Right lung (tissue), 5 donors: ENCODE results near the gene FIGNL1. TPM values are rescaled to one million over a fixed set of nuclear protein-coding genes. Genes with fewer than 3 reads are reported as not detected.

Experiments
- DNase-seq, 2 donors: peaks; one replicate each; pipeline ENCODE4 v3.0.0-alpha.2; 2013
- polyA plus RNA-seq, 5 donors: library from polyadenylated mRNA; unstranded; fragments of 120-200 nt; gene quantifications; one replicate each; pipeline versions ENCODE4 v1.2.1 to v1.2.3, GENCODE V29; 2013; ENCODE audit warnings: inconsistent platforms in 1 of 5, low replicate concordance in 1 of 5; ENCODE audit not compliant: insufficient read length in 5 of 5, insufficient read depth in 1 of 5

FIGNL1 gene
- polyA plus RNA-seq, 5 donors = 20.1 to 50.0 (median 37.7) TPM

GRCh38 chr7:50399635-50400034 lies 50.5 kb downstream of the FIGNL1 start:
- no peak for DNase-seq

DNA sequence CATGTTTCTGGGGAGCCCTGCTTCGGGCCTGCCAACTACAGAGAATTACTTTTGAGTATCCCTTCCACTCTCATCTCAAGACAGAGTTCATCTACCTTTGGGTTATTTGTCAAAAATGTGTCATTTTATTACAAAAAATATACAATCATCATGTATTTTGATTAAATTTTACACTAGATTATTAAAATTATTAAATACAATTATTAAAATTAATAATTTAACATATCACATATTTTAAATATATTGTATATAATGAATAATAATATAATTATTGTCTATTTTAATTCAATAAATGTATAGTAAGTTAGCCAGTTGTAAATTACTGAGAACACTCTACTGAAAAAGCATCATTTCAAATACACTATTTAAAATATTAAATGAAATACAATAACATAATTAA lies 50.9 kb downstream of the FIGNL1 start:
- no peak for DNase-seq

GRCh38 chr7:50397971-50398324 lies 52.2 kb downstream of the FIGNL1 start:
- DNase-seq = no peak

DNA sequence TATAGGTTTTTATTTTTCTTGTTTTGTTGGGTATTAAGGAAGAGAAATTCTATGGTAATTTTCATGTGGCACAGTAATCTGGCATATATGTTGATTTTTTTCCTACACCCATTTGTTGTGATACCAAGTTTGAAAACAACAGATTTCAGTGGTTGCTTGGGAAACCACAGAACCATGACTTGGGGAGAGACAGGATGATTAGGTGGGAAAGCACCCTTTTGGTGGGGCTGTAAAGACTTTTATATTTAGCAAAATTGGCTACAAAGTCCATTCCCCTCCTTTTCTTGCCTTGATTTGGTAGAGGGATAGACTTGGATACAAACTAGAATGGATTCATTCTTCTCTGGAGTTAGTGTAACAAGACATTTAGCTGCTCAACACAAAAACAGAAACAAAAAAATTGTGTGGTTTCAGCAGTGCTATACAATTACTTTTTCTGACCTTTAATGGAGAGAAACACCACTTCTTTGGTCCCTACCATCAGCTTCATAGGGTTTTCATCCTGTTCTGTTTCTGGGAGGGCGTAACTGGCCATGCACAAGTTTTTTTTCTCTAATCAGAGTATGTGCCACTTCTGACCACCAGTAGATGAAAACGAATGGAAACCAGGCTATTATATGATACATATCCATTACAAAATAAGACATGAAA lies 52.7 kb downstream of the FIGNL1 start:
- no peak for DNase-seq

GRCh38 chr7:50396856-50397255 lies 53.3 kb downstream of the FIGNL1 start:
- no peak for DNase-seq

DNA sequence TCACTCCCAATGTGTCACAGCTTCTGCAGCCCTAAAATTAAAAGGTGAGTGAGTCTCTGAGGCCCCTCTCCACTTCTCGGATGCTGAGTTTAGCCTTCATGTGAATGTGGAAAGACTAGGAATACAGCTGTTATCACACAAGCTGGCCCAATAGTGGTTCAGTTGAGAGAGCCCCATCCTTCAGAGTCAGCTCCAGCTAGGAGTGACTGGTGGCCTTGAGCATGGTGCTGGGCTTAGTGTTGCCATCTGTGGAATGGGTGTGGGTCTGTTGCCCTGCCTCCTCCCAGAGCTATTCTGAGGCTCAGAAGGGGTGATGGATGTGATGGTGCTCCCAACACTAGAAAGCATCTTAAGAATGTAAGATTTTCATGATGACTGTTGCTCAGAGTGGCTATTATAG lies 55.8 kb downstream of the FIGNL1 start:
- DNase-seq = no peak

Other genes starting within 250 kb of the FIGNL1 start
- 1 to 10 TPM; 2.0 to 2.7 (median 2.5) TPM for gene IKZF1, start 145.6 kb downstream of the FIGNL1 start, polyA plus RNA-seq
- gene DDC, start 115.1 kb upstream of the FIGNL1 start, polyA plus RNA-seq = 10 to 100 TPM in 2 of 5 donors, 1 to 10 TPM in 3; 7.6 to 17.0 (median 9.3) TPM